HG03571 (cell line): ENCODE results near the gene DCP1A.
"Not testable (repeated sequence)": the region's sequence is repeated elsewhere in the genome, so short reads cannot be mapped to it uniquely, and the experiment has no call there.

ENCODE experiments used
- ATAC-seq: cut with Tn5 transposase; IDR thresholded peaks from one replicate; pipeline ENCODE4 v1.9.1; 2021; ENCODE audit not compliant: unreplicated experiment

DCP1A gene

GRCh38 chr3:53269193-53269592 lies 78.2 kb downstream of the DCP1A start:
- not testable (repeated sequence) for ATAC-seq

GRCh38 chr3:53267766-53268165 lies 79.6 kb downstream of the DCP1A start:
- no peak for ATAC-seq

GRCh38 chr3:53264718-53265117 lies 82.6 kb downstream of the DCP1A start:
- no peak for ATAC-seq

- ATAC-seq, result no peak
Measured at GRCh38 chr3:53263907-53264306, 83.4 kb downstream of the DCP1A start.

- no peak for ATAC-seq
Measured at GRCh38 chr3:53261712-53262111, 85.6 kb downstream of the DCP1A start.

- no peak for ATAC-seq
Measured at GRCh38 chr3:53260286-53260785, 87.0 kb downstream of the DCP1A start.

GRCh38 chr3:53259427-53260259 lies 87.7 kb downstream of the DCP1A start:
- no peak for ATAC-seq

- no peak for ATAC-seq
Measured at GRCh38 chr3:53258600-53259426, 88.5 kb downstream of the DCP1A start.

GRCh38 chr3:53257465-53257864 lies 89.9 kb downstream of the DCP1A start:
- ATAC-seq, result no peak

GRCh38 chr3:53256704-53257055 lies 90.7 kb downstream of the DCP1A start:
- no peak for ATAC-seq

GRCh38 chr3:53255775-53256703 lies 91.3 kb downstream of the DCP1A start, which contains the start of gene TKT:
TSS of gene TKT (minus strand) at chr3:53256022. CDS start at chr3:53255942, 80 bp downstream.
- ATAC-seq, result peak; percentile 60

- ATAC-seq, result peak; percentile 41
Measured at GRCh38 chr3:53255423-53255774, 91.9 kb downstream of the DCP1A start.

- no peak for ATAC-seq
Measured at GRCh38 chr3:53254509-53255422, 92.6 kb downstream of the DCP1A start.

- no peak for ATAC-seq
Measured at GRCh38 chr3:53253707-53254508, 93.4 kb downstream of the DCP1A start.

- not testable (repeated sequence) for ATAC-seq
Measured at GRCh38 chr3:53252947-53253322, 94.4 kb downstream of the DCP1A start.

- no peak for ATAC-seq
Measured at GRCh38 chr3:53252096-53252946, 95.0 kb downstream of the DCP1A start.

GRCh38 chr3:53250881-53251605 lies 96.3 kb downstream of the DCP1A start:
- no peak for ATAC-seq
